B cell (primary cell): Measurements from ENCODE around the gene GRIPAP1. TPM values are rescaled to one million over a fixed set of nuclear protein-coding genes. Genes with fewer than 3 reads are reported as not detected.

Experiments
- ATAC-seq: fragments of 200-7000 bp; cut with Tn5 transposase; one replicate; pipeline ENCODE4 v1.10.0; 2021; ENCODE audit warnings: low read depth, mild to moderate bottlenecking, moderate number of reproducible peaks, moderate library complexity
- CTCF ChIA-PET: fragments of 350-600 bp; sonication (Branson Sonifier 250); formaldehyde crosslinking; loops from one replicate; lab custom pipeline; 2021; ENCODE audit warnings: antibody characterized with exemption, inconsistent platforms; lab: Charles Lee
- POLR2A ChIA-PET: fragments of 350-600 bp; sonication (Branson Sonifier 250); formaldehyde crosslinking; loops from one replicate; lab custom pipeline; 2021; ENCODE audit warnings: antibody characterized with exemption; lab: Charles Lee
- DNase-seq: peaks from one replicate; pipeline ENCODE4 v3.0.0; 2013
- H2AFZ ChIP-seq: 2 replicates; pipeline ENCODE4 v1.6.1; 2012; ENCODE audit warnings: mild to moderate bottlenecking, low read depth, low read length; ENCODE audit not compliant: insufficient read depth, poor library complexity, severe bottlenecking
- H3K27ac ChIP-seq, 2 donors: 1 replicate in 1 of 2; 2 replicates in 1 of 2; pipeline ENCODE4 v1.5.1; 2012 to 2013; ENCODE audit warnings: low read length in 2 of 2, mild to moderate bottlenecking in 2 of 2, moderate library complexity in 1 of 2
- H3K27me3 ChIP-seq, 4 experiments: fragments of 200-600 bp in 1 of 4; sonication (generic) in 1 of 4; replicated peaks in 1 of 4; 1 replicate in 2 of 4; 2 replicates in 2 of 4; pipeline versions ENCODE4 v1.6.1 to v1.7.0; 2013 to 2016; ENCODE audit warnings: low read length in 3 of 4, mild to moderate bottlenecking in 2 of 4, mixed read lengths in 1 of 4, moderate library complexity in 1 of 4; ENCODE audit not compliant: insufficient read depth in 4 of 4, control insufficient read depth in 3 of 4; ENCODE audit errors: control extremely low read depth in 1 of 4
- H3K36me3 ChIP-seq, 2 experiments: replicated peaks in 1 of 2; 1 replicate in 1 of 2; 2 replicates in 1 of 2; pipeline versions ENCODE4 v1.6.1 to v1.7.1; 2013; ENCODE audit warnings: low read length in 1 of 2; ENCODE audit not compliant: insufficient read depth in 2 of 2, control insufficient read depth in 1 of 2; ENCODE audit errors: control extremely low read depth in 1 of 2, extremely low read depth in 1 of 2
- H3K4me1 ChIP-seq, 2 donors: fragments of 200-600 bp in 1 of 2; sonication (generic) in 1 of 2; 1 replicate in 1 of 2; 2 replicates in 1 of 2; pipeline versions ENCODE4 v1.5.1 to v1.6.1; 2013 to 2017; ENCODE audit warnings: low read length in 2 of 2; ENCODE audit not compliant: control insufficient read depth in 2 of 2, insufficient read depth in 2 of 2
- H3K4me2 ChIP-seq: replicated peaks from 2 replicates; pipeline ENCODE3; 2012; ENCODE audit warnings: mild to moderate bottlenecking, low read depth, low read length; ENCODE audit not compliant: poor library complexity, severe bottlenecking
- H3K4me3 ChIP-seq, 5 experiments: fragments of 200-600 bp in 1 of 5; sonication (generic) in 1 of 5; 1 replicate in 3 of 5; 2 replicates in 2 of 5; pipeline versions ENCODE4 v1.5.1 to v1.7.0; 2011 to 2016; ENCODE audit warnings: low read length in 4 of 5, mild to moderate bottlenecking in 4 of 5, low read depth in 2 of 5, control low read depth in 1 of 5, moderate library complexity in 1 of 5; ENCODE audit not compliant: insufficient read depth in 1 of 5; ENCODE audit errors: control extremely low read depth in 1 of 5, extremely low read depth in 1 of 5
- H3K79me2 ChIP-seq: fragments of 200-600 bp; sonication (generic); one replicate; pipeline ENCODE4 v1.6.0; 2016; ENCODE audit warnings: low read length; ENCODE audit not compliant: control insufficient read depth, insufficient read depth
- H3K9ac ChIP-seq: fragments of 200-600 bp; sonication (generic); 2 replicates; pipeline ENCODE4 v1.6.1; 2017; ENCODE audit warnings: mild to moderate bottlenecking, low read length, moderate library complexity
- H3K9me3 ChIP-seq, 3 donors: one replicate each; pipeline versions ENCODE4 v1.6.1 to v1.7.1; 2013; ENCODE audit warnings: low read length in 2 of 3; ENCODE audit not compliant: control insufficient read depth in 2 of 3, insufficient read depth in 1 of 3; ENCODE audit errors: control extremely low read depth in 1 of 3
- H4K20me1 ChIP-seq: 2 replicates; pipeline ENCODE4 v1.6.0; 2012; ENCODE audit warnings: mild to moderate bottlenecking, low read length; ENCODE audit not compliant: insufficient read depth, control insufficient read depth, poor library complexity, severe bottlenecking
- H3K27ac Mint-ChIP-seq: one replicate; pipeline ENCODE4 v1.8.0; 2021; ENCODE audit warnings: mixed read lengths
- H3K27me3 Mint-ChIP-seq: one replicate; pipeline ENCODE4 v1.8.0; 2021; ENCODE audit warnings: mixed read lengths
- H3K4me1 Mint-ChIP-seq: one replicate; pipeline ENCODE4 v1.8.0; 2021; ENCODE audit warnings: mixed read lengths
- H3K4me3 Mint-ChIP-seq: one replicate; pipeline ENCODE4 v1.8.0; 2021; ENCODE audit warnings: mixed read lengths
- H3K9me3 Mint-ChIP-seq: one replicate; pipeline ENCODE4 v1.8.0; 2022; ENCODE audit warnings: mixed read lengths; ENCODE audit not compliant: insufficient read depth
- EZH2 ChIP-seq: IDR thresholded peaks from 2 replicates; pipeline ENCODE4 v1.6.1; 2012; ENCODE audit warnings: borderline replicate concordance, low read depth, mild to moderate bottlenecking, moderate library complexity, low read length; ENCODE audit not compliant: insufficient read depth, poor library complexity, severe bottlenecking
- WGBS: methylation state at CpG from one replicate; pipeline ENCODE4 v1.1.5; 2013; ENCODE audit warnings: missing lambda C conversion rate; ENCODE audit not compliant: insufficient coverage; 5-methylcytosine and 5-hydroxymethylcytosine counted together
- intact Hi-C: fragments of 100-400 bp; cut with micrococcal nuclease; formaldehyde crosslinking; loops from one replicate; pipeline ENCODE4 v1.10.0; 2022
- polyA plus RNA-seq: library from polyadenylated mRNA; depleted of rRNA; stranded (reverse); fragments of >200 nt; gene quantifications from 2 replicates; pipeline ENCODE4 v1.2.3, GENCODE V29; 2012
- total RNA-seq, 2 donors: library from RNA; stranded (reverse); fragments of 120-200 nt in 1 of 2; gene quantifications; 1 replicate in 1 of 2; 2 replicates in 1 of 2; pipeline versions ENCODE4 v1.2.3 to v1.2.4, GENCODE V29; 2013 to 2022
- TF ChIP-seq, protein P1 (sequence below): fragments of 200-600 bp; IDR thresholded peaks from one replicate; pipeline ENCODE4 v1.8.0; 2022; ENCODE audit warnings: antibody characterized with exemption, mild to moderate bottlenecking

GRIPAP1 gene
- total and polyA plus RNA-seq, 2 donors (not counting 1 experiment from before 2014, with no cell fraction given), result 70.7 to 143 TPM

DNA sequence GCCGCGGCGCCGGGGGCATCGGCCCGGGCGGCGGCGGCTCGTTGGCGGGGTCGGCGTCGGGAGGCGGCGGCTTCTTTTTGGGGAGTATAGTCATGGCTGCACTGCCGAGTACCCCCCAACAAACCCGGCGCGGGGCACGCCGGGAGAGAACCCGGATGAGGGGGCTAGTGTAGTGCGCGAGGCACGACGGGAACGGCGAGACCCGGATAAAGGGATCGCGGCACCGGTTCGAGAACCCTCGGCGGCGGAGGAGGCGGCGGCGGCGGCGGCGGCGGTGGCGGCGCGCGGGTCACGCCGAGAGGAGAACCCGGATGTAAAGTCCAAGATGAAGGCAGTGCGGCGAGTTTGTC, 44.6 kb downstream of the GRIPAP1 start, which contains the start of gene OTUD5:
Gene OTUD5 (minus strand): TSS at position 131 of the 350 bp plus-strand sequence. CDS start 37 bp downstream, at position 94.
- no peaks in the 10 kb centered on the region for H3K9me3 Mint-ChIP-seq
- peak within 1 kb of the TSS; percentile 100 for H3K27ac Mint-ChIP-seq
- no peaks in the 10 kb centered on the region for H3K27me3 ChIP-seq
- no peaks in the 10 kb centered on the region for H3K9me3 ChIP-seq
- peak within 1 kb of the TSS; percentile 98 to 99 for H3K27ac ChIP-seq
- ChIA-PET POLR2A (interaction anchor here (0.7 to 2.8 kb wide), 11 partner anchors 16 to 209 kb away, joined by 3 to 17 read pairs (median 7); partner anchors contain the start of genes HDAC6, PQBP1, SLC35A2 and TFE3), CTCF (interaction anchor here (0.9 to 1.9 kb wide), 5 partner anchors 15 to 66 kb away, joined by 3 to 10 read pairs (median 4); partner anchors contain the start of genes KCND1 and SLC35A2)
- H3K4me2 ChIP-seq, result peak within 1 kb of the TSS; percentile 86
- H2AFZ ChIP-seq, result peak within 1 kb of the TSS; percentile 63
- peak within 1 kb of the TSS; percentile 100 for H3K4me3 Mint-ChIP-seq
- intact Hi-C loops, result loop anchor here (5.0 kb wide), 2 partner anchors 165 to 1300 kb away; partner anchors contain the start of genes GPKOW and UXT
- no peaks in the 10 kb centered on the region for H3K27me3 Mint-ChIP-seq
- peaks cover 47% of the 10 kb centered on the region for H3K79me2 ChIP-seq
- peaks cover 65% of the 10 kb centered on the region for H3K4me1 Mint-ChIP-seq
- peaks cover 0 to 28% of the 10 kb centered on the region in 2 experiments for H3K36me3 ChIP-seq
- H4K20me1 ChIP-seq, result peaks cover 31% of the 10 kb centered on the region
- DNase-seq (no peak), ATAC-seq (peak; percentile 35)
- TF ChIP-seq, protein P1, sequence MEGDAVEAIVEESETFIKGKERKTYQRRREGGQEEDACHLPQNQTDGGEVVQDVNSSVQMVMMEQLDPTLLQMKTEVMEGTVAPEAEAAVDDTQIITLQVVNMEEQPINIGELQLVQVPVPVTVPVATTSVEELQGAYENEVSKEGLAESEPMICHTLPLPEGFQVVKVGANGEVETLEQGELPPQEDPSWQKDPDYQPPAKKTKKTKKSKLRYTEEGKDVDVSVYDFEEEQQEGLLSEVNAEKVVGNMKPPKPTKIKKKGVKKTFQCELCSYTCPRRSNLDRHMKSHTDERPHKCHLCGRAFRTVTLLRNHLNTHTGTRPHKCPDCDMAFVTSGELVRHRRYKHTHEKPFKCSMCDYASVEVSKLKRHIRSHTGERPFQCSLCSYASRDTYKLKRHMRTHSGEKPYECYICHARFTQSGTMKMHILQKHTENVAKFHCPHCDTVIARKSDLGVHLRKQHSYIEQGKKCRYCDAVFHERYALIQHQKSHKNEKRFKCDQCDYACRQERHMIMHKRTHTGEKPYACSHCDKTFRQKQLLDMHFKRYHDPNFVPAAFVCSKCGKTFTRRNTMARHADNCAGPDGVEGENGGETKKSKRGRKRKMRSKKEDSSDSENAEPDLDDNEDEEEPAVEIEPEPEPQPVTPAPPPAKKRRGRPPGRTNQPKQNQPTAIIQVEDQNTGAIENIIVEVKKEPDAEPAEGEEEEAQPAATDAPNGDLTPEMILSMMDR, result no peak
- TF ChIP-seq EZH2, result no peak
- H3K4me1 ChIP-seq, result peaks cover 55 to 80% of the 10 kb centered on the region in 2 donors
- 0% methylated on average over 30 of the region's 53 CpGs for WGBS
- peak within 1 kb of the TSS; percentile 85 for H3K9ac ChIP-seq
- H3K4me3 ChIP-seq, result peak within 1 kb of the TSS; percentile 17 to 75 (median 65)
